HEK293 (cell line): Measurements from ENCODE around the gene LMO4.

Experiments
- CTCF ChIA-PET: fragments of 350-600 bp; formaldehyde crosslinking; extraction: SDS; loops from one replicate; lab custom pipeline; 2021; ENCODE audit warnings: antibody characterized with exemption; lab: Yijun Ruan, JAX
- POLR2A ChIA-PET: fragments of 300-600 bp; formaldehyde crosslinking; extraction: SDS; loops from one replicate; lab custom pipeline; 2020; ENCODE audit warnings: antibody characterized with exemption, inconsistent platforms; lab: Yijun Ruan, JAX
- H3K27ac ChIP-seq: fragments of 200-500 bp; sonication (Bioruptor generic); 2 replicates; pipeline ENCODE4 v1.5.1; 2014; ENCODE audit warnings: low read depth, low read length, control low read depth, inconsistent platforms; ENCODE audit errors: extremely low read depth
- H3K36me3 ChIP-seq, 2 experiments: fragments of 200-500 bp in 1 of 2; sonication (Bioruptor generic) in 1 of 2; 1 replicate in 1 of 2; 2 replicates in 1 of 2; pipeline ENCODE4 v1.5.1; 2014 to 2017; ENCODE audit warnings: inconsistent platforms in 2 of 2, low read length in 2 of 2; ENCODE audit not compliant: control insufficient read depth in 2 of 2, insufficient read depth in 1 of 2
- H3K4me1 ChIP-seq: fragments of 200-500 bp; sonication (Bioruptor generic); 2 replicates; pipeline ENCODE4 v1.5.1; 2014; ENCODE audit warnings: mild to moderate bottlenecking, low read length, inconsistent platforms; ENCODE audit not compliant: control insufficient read depth, insufficient read depth
- H3K4me3 ChIP-seq: 2 replicates; pipeline ENCODE4 v1.5.1; 2011; ENCODE audit warnings: low read depth, mild to moderate bottlenecking, control low read depth, low read length, moderate library complexity
- H3K9me3 ChIP-seq: fragments of 200-500 bp; sonication (Bioruptor generic); 2 replicates; pipeline ENCODE4 v1.5.1; 2014; ENCODE audit warnings: low read depth, low read length, inconsistent platforms; ENCODE audit not compliant: control insufficient read depth, insufficient read depth
- HOXC10 ChIP-seq: sonication (generic); formaldehyde crosslinking; IDR thresholded peaks from 2 replicates; pipeline ENCODE4 v1.8.1; 2023; ENCODE audit warnings: mild to moderate bottlenecking, missing genetic modification reagents
- KLF1 ChIP-seq: fragments of 450-650 bp; formaldehyde crosslinking; IDR thresholded peaks from 2 replicates; pipeline ENCODE4 v1.5.1; 2016; ENCODE audit warnings: missing biosample characterization, missing genetic modification characterization
- KLF10 ChIP-seq: fragments of 450-650 bp; IDR thresholded peaks from 2 replicates; pipeline ENCODE4 v1.5.1; 2018; ENCODE audit warnings: missing biosample characterization, mild to moderate bottlenecking, missing genetic modification characterization
- KLF16 ChIP-seq: fragments of 450-650 bp; formaldehyde crosslinking; IDR thresholded peaks from 2 replicates; pipeline ENCODE4 v1.5.1; 2017; ENCODE audit warnings: missing biosample characterization, missing genetic modification characterization
- KLF8 ChIP-seq: fragments of 450-650 bp; formaldehyde crosslinking; IDR thresholded peaks from 2 replicates; pipeline ENCODE4 v1.5.1; 2016; ENCODE audit warnings: missing biosample characterization, missing genetic modification characterization
- PATZ1 ChIP-seq: fragments of 450-650 bp; formaldehyde crosslinking; IDR thresholded peaks from 2 replicates; pipeline ENCODE4 v1.5.1; 2016; ENCODE audit warnings: missing biosample characterization, missing genetic modification characterization
- SP7 ChIP-seq: fragments of 450-650 bp; formaldehyde crosslinking; IDR thresholded peaks from 2 replicates; pipeline ENCODE4 v1.5.1; 2016; ENCODE audit warnings: missing biosample characterization, missing genetic modification characterization
- WT1 ChIP-seq: fragments of 450-650 bp; formaldehyde crosslinking; IDR thresholded peaks from 2 replicates; pipeline ENCODE4 v1.5.1; 2016; ENCODE audit warnings: missing biosample characterization, missing genetic modification characterization
- ZBTB1 ChIP-seq: fragments of 450-650 bp; formaldehyde crosslinking; IDR thresholded peaks from 2 replicates; pipeline ENCODE4 v1.5.1; 2016; ENCODE audit warnings: missing biosample characterization, missing genetic modification characterization
- ZBTB20 ChIP-seq: fragments of 450-650 bp; formaldehyde crosslinking; IDR thresholded peaks from 2 replicates; pipeline ENCODE4 v1.5.1; 2016; ENCODE audit warnings: missing biosample characterization, missing genetic modification characterization
- ZBTB48 ChIP-seq: fragments of 450-650 bp; formaldehyde crosslinking; IDR thresholded peaks from 2 replicates; pipeline ENCODE4 v1.5.1; 2016; ENCODE audit warnings: missing biosample characterization, missing genetic modification characterization
- ZBTB7A ChIP-seq: fragments of 450-650 bp; formaldehyde crosslinking; IDR thresholded peaks from 2 replicates; pipeline ENCODE4 v1.5.1; 2016; ENCODE audit warnings: low read depth, missing biosample characterization, missing genetic modification characterization
- ZEB2 ChIP-seq: fragments of 450-650 bp; formaldehyde crosslinking; IDR thresholded peaks from 2 replicates; pipeline ENCODE4 v1.5.1; 2016; ENCODE audit warnings: missing biosample characterization, missing genetic modification characterization
- ZFP37 ChIP-seq: fragments of 450-650 bp; formaldehyde crosslinking; IDR thresholded peaks from 2 replicates; pipeline ENCODE4 v1.5.1; 2016; ENCODE audit warnings: missing biosample characterization, missing genetic modification characterization
- ZNF10 ChIP-seq: fragments of 450-650 bp; formaldehyde crosslinking; IDR thresholded peaks from 2 replicates; pipeline ENCODE4 v1.5.1; 2017; ENCODE audit warnings: missing biosample characterization, missing genetic modification characterization
- ZNF114 ChIP-seq: fragments of 450-650 bp; formaldehyde crosslinking; IDR thresholded peaks from 2 replicates; pipeline ENCODE4 v1.5.0; 2017; ENCODE audit warnings: missing biosample characterization, missing genetic modification characterization
- ZNF169 ChIP-seq: fragments of 450-650 bp; formaldehyde crosslinking; IDR thresholded peaks from 2 replicates; pipeline ENCODE4 v1.5.1; 2016; ENCODE audit warnings: missing biosample characterization, missing genetic modification characterization
- ZNF302 ChIP-seq: fragments of 450-650 bp; formaldehyde crosslinking; IDR thresholded peaks from 2 replicates; pipeline ENCODE4 v1.5.1; 2016; ENCODE audit warnings: missing biosample characterization, missing genetic modification characterization, low read depth
- ZNF311 ChIP-seq: fragments of 450-650 bp; formaldehyde crosslinking; IDR thresholded peaks from 2 replicates; pipeline ENCODE4 v1.5.1; 2017; ENCODE audit warnings: missing biosample characterization, missing genetic modification characterization, borderline replicate concordance
- ZNF335 ChIP-seq: fragments of 450-650 bp; formaldehyde crosslinking; conservative IDR thresholded peaks from 2 replicates; pipeline ENCODE4 v1.5.1; 2016; ENCODE audit warnings: missing biosample characterization, missing genetic modification characterization
- ZNF394 ChIP-seq: fragments of 450-650 bp; formaldehyde crosslinking; IDR thresholded peaks from 2 replicates; pipeline ENCODE4 v1.5.1; 2016; ENCODE audit warnings: missing biosample characterization, missing genetic modification characterization, mild to moderate bottlenecking, moderate library complexity, borderline replicate concordance
- ZNF501 ChIP-seq: fragments of 450-650 bp; formaldehyde crosslinking; IDR thresholded peaks from 2 replicates; pipeline ENCODE4 v1.5.1; 2016; ENCODE audit warnings: missing biosample characterization, missing genetic modification characterization
- ZNF514 ChIP-seq: fragments of 450-650 bp; formaldehyde crosslinking; IDR thresholded peaks from 2 replicates; pipeline ENCODE4 v1.5.1; 2016; ENCODE audit warnings: missing biosample characterization, missing genetic modification characterization
- ZNF529 ChIP-seq: fragments of 450-650 bp; formaldehyde crosslinking; IDR thresholded peaks from 2 replicates; pipeline ENCODE4 v1.5.1; 2017; ENCODE audit warnings: missing genetic modification characterization, missing biosample characterization; ENCODE audit not compliant: insufficient replicate concordance
- ZNF624 ChIP-seq: fragments of 450-650 bp; formaldehyde crosslinking; IDR thresholded peaks from 2 replicates; pipeline ENCODE4 v1.5.1; 2017; ENCODE audit warnings: missing biosample characterization, missing genetic modification characterization
- ZNF629 ChIP-seq: fragments of 450-650 bp; formaldehyde crosslinking; IDR thresholded peaks from 2 replicates; pipeline ENCODE4 v1.5.1; 2017; ENCODE audit warnings: missing biosample characterization, missing genetic modification characterization
- ZNF664 ChIP-seq: fragments of 450-650 bp; formaldehyde crosslinking; IDR thresholded peaks from 2 replicates; pipeline ENCODE4 v1.5.1; 2016; ENCODE audit warnings: missing biosample characterization, missing genetic modification characterization
- ZNF677 ChIP-seq: fragments of 450-650 bp; IDR thresholded peaks from 2 replicates; pipeline ENCODE4 v1.5.0; 2018; ENCODE audit warnings: missing biosample characterization, mild to moderate bottlenecking, missing genetic modification characterization, moderate library complexity
- ZNF792 ChIP-seq: fragments of 450-650 bp; formaldehyde crosslinking; IDR thresholded peaks from 2 replicates; pipeline ENCODE4 v1.5.1; 2016; ENCODE audit warnings: missing biosample characterization, missing genetic modification characterization
- TF ChIP-seq, protein P1 (sequence below): fragments of 450-650 bp; IDR thresholded peaks from 2 replicates; pipeline ENCODE4 v1.5.1; 2018; ENCODE audit warnings: missing biosample characterization, mild to moderate bottlenecking, missing genetic modification characterization
- TF ChIP-seq, protein P2 (sequence below): fragments of 450-650 bp; formaldehyde crosslinking; IDR thresholded peaks from 2 replicates; pipeline ENCODE4 v1.5.1; 2017; ENCODE audit warnings: missing biosample characterization, missing genetic modification characterization

LMO4 gene

GRCh38 chr1:87327376-87328271 is 1.1 kb upstream of the LMO4 start:
- Histone ChIP-seq H3K9me3 (no peaks in the 10 kb centered on the region), H3K4me3 (peak overlapping the region; percentile 73), H3K27ac (peak overlapping the region; percentile 97), H3K4me1 (peaks cover 13% of the 10 kb centered on the region; the same call in 1 of the 2 replicates), H3K36me3 (peaks cover 0 to 7% of the 10 kb centered on the region in 2 experiments; a peak in 1 of 3 replicates)
- ChIA-PET CTCF (interaction anchor here (0.5 to 1.3 kb wide), 5 partner anchors 34 to 867 kb away, joined by 3 to 5 read pairs (median 3); no protein-coding TSS in a partner anchor), POLR2A (interaction anchor here (0.6 to 2.1 kb wide), 12 partner anchors 12 to 626 kb away, joined by 3 to 14 read pairs (median 3); no protein-coding TSS in a partner anchor)
- TF ChIP-seq KLF1 (tag by site-specific recombination) (0 out of 2 replicates have a peak, but pooled peaks have one; percentile 14), ZBTB20 (tag by site-specific recombination) (peak; percentile 78; the same call in 1 of the 2 replicates), KLF10 (tag by site-specific recombination) (0 out of 2 replicates have a peak, but pooled peaks have one; percentile 21), ZNF501 (peak; percentile 26; the same call in 1 of the 2 replicates), ZNF394 (tag by site-specific recombination) (peak; percentile 20; the same call in 1 of the 2 replicates), ZNF302 (tag by site-specific recombination) (no peak), PATZ1 (tag by site-specific recombination) (no peak; the same call in none of the 2 replicates), ZNF629 (no peak), ZNF335 (peak; percentile 76), WT1 (tag by site-specific recombination) (peak; percentile 82), ZBTB1 (no peak), HOXC10 (no peak), ZNF624 (tag by site-specific recombination) (no peak), KLF16 (0 out of 2 replicates have a peak, but pooled peaks have one; percentile 31), ZNF514 (tag by site-specific recombination) (no peak), ZBTB7A (tag by site-specific recombination) (peak; percentile 46; the same call in 1 of the 2 replicates), ZNF664 (tag by site-specific recombination) (peak; percentile 94), ZNF169 (no peak), ZBTB48 (tag by site-specific recombination) (peak; percentile 59; the same call in 1 of the 2 replicates), KLF8 (0 out of 2 replicates have a peak, but pooled peaks have one; percentile 17), ZNF311 (tag by site-specific recombination) (no peak), SP7 (tag by site-specific recombination) (peak; percentile 44; the same call in 1 of the 2 replicates), ZNF677 (no peak), ZNF529 (tag by site-specific recombination) (no peak), ZFP37 (tag by site-specific recombination) (0 out of 2 replicates have a peak, but pooled peaks have one; percentile 60), ZNF10 (tag by site-specific recombination) (0 out of 2 replicates have a peak, but pooled peaks have one; percentile 28), ZEB2 (tag by site-specific recombination) (peak; percentile 32; the same call in 1 of the 2 replicates), ZNF792 (tag by site-specific recombination) (no peak), ZNF114 (no peak)
- TF ChIP-seq, protein P1, sequence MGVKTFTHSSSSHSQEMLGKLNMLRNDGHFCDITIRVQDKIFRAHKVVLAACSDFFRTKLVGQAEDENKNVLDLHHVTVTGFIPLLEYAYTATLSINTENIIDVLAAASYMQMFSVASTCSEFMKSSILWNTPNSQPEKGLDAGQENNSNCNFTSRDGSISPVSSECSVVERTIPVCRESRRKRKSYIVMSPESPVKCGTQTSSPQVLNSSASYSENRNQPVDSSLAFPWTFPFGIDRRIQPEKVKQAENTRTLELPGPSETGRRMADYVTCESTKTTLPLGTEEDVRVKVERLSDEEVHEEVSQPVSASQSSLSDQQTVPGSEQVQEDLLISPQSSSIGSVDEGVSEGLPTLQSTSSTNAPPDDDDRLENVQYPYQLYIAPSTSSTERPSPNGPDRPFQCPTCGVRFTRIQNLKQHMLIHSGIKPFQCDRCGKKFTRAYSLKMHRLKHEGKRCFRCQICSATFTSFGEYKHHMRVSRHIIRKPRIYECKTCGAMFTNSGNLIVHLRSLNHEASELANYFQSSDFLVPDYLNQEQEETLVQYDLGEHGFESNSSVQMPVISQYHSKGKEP (tag by site-specific recombination) = 0 out of 2 replicates have a peak, but pooled peaks have one; percentile 10
- TF ChIP-seq, protein P2, sequence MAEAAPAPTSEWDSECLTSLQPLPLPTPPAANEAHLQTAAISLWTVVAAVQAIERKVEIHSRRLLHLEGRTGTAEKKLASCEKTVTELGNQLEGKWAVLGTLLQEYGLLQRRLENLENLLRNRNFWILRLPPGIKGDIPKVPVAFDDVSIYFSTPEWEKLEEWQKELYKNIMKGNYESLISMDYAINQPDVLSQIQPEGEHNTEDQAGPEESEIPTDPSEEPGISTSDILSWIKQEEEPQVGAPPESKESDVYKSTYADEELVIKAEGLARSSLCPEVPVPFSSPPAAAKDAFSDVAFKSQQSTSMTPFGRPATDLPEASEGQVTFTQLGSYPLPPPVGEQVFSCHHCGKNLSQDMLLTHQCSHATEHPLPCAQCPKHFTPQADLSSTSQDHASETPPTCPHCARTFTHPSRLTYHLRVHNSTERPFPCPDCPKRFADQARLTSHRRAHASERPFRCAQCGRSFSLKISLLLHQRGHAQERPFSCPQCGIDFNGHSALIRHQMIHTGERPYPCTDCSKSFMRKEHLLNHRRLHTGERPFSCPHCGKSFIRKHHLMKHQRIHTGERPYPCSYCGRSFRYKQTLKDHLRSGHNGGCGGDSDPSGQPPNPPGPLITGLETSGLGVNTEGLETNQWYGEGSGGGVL (tag by site-specific recombination) = 0 out of 2 replicates have a peak, but pooled peaks have one; percentile 39
